Endometrial microvascular endothelial cells (primary cell): ENCODE results near the gene UBE2V1. TPM values are rescaled to one million over a fixed set of nuclear protein-coding genes. Genes with fewer than 3 reads are reported as not detected.
"Not testable (repeated sequence)": the region's sequence is repeated elsewhere in the genome, so short reads cannot be mapped to it uniquely, and the experiment has no call there.

Source experiments
- in situ Hi-C: cut with HindIII; loops from 2 replicates; pipeline ENCODE4 v1.10.0; 2017; ENCODE audit warnings: low sequenced_read_pairs, low pct_unique_long_range_greater_than_20kb; ENCODE audit errors: inconsistent ontology term
- total RNA-seq: library from RNA; depleted of rRNA; stranded (reverse); fragments of >200 nt; gene quantifications from one replicate; pipeline ENCODE4 v1.2.3, GENCODE V29; 2015; ENCODE audit errors: inconsistent ontology term

UBE2V1 gene
- 69.7 TPM for total RNA-seq

DNA sequence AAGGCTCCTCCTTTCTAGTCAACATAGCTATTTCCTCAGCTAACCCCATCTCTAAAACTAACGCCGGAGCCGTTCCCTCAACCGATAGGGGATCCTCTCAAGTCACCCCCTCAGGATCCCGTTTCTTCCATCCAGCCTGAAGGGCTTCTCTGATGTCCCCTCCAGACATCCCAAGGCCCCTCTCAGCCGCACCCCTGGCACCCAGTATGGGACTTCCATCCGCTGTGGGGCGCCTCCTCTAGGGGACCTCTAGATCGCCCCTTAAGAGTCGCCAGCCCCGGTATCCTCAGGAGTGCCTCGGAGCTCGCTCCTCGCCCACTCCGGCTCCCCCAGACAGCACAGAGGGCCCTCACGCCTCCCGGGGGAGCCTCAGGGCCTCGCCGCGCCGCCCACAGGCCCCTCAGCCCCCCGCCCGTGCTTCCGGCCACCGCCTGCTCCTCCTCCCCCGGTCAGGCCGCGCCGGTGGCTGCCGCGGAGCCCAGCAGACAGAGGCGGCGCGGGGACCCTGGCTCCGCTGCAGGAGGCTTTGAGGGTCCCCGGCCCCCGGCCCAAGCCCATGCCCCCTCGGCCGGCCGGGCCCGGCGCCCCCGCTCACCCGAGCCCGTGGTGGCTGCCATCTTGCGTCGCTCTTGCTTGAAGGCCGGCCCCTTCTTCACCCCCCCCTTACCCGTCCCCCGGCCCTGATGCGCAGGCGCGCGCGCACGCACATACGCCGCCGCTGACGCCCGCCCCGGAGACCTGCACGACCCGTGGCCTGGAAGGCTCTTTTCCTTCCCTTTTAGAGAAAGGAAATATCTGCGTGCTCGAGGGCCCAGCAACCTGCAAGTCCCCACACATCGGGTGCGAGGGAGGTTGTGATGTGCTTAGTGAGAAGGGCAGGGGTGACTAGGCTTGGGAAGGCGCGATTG is at the start of gene UBE2V1:
Gene UBE2V1, minus strand, starts transcription at position 639 of the 908 bp plus-strand sequence. Its CDS starts 22 bp downstream, at position 617.
- in situ Hi-C loops, result no loop called here

DNA sequence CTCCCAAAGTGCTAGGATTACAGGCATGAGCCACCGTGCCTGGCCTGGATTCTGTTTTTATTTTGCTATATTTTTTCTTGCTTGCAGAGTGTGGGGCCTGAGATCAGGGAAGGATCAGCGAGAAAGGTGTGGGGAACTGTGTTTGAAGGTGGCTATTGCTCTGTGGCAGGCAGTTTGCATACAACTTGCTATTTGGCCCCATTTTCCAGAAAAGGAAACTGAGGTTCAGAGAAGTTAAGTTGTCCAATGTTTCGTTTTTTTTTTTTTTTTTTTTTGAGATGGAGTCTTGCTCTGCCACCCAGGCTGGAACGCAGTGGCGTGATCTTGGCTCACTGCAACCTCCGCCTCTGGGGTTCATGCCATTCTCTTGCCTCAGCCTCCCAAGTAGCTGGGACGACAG is 48.5 kb upstream of the UBE2V1 start:
- in situ Hi-C loops, result not testable (repeated sequence)

DNA sequence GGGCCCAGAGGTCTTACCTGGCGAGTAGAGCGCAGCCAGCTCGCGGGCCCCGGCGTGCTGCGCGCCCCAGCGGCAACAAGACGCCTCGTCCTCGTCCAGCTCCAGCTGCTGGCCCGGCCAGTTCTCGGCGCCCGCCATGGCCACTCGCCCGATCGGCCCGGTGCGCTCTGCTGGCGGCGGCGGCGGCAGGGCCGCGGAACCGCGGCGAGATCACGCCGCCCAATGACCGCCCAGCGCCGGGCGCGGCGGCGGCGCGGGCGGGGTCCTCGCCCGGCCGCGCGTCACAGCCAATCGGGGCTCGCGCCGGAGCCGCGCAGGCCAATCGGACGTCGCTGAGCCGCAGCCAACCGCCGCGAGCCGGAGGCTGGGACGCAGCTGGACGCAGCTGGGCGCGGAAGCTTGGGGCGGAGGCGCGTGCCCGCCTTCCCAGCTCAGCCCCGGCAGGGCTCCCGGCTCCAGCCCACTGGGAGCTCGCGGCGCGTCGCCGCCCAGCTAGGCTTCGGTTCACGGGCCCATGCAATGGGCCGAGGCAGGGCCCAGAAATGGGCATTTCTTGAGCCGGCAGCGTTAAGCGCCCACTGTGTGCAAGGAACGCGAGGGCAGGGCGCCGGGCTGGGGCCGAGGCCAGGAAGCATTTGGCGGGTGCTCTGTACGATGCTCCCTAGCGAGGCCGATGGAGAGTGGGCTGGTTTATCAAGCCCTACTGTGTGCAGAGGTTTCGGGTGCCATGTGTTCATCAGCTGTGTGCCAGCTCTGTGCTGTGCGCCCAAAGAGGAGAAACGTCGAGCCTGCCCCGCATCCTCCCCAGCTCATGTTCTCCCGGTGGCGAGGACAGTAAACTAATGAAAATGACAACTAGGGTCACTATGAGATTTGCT is 40.8 kb upstream of the UBE2V1 start, which contains the start of gene PEDS1:
Gene PEDS1, minus strand, starts transcription at position 224 of the 878 bp plus-strand sequence. Its CDS starts 86 bp downstream, at position 138.
- in situ Hi-C loops, result no loop called here

DNA sequence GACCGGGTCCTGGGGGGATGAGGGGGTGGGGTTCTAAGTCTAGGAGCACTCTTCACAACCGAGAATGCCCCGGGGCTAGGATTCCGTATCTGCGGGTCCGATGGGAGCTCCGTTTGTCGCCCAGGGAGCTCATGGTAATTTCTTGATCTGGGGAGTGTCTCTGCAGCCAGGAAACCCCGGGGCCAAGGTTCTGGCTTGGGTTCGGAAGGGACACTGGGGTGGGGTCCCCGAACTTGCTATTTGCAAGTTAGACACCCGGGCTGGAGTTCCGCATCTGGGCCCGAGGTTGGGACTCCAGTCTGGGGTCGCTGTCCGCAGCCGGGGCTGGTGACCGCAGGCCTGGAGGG is 40.2 kb upstream of the UBE2V1 start:
- in situ Hi-C loops, result no loop called here

DNA sequence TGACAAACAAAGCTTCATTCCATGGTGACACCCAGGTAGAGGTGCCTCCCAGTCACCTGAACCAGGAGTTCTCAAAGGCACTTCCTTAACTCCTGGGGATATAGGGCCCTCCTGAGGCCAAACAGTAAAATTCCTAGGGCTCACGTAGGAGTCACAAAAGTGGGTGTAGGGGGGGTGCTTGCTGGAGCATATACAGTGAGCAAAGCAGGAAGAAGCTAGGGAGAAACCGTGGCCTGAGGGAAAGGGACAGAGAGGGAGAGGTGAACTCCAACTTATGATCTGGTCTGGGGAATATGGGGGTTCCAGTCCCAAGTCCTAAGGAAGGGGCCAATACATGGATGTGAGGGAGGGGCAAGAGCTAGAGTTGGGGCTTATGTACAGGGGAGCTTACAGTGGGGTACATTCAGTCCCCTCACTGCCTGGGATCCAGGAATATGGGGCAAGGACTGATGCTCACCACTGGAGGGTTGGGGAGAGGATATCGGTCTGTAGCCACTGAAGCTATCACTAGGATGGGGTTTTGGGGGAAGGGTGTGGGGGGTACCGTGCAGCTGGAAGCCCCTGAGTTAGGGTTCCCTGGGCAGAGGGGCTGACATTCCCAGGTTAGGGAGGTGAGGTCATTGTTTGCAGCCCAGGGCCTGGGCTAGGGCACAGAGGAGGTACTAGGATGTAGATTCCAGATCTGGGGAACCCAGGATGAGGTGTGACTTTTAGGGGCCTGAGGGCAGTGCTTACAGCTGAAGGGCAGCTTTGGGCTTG is 39.6 kb upstream of the UBE2V1 start:
- in situ Hi-C loops, result no loop called here

DNA sequence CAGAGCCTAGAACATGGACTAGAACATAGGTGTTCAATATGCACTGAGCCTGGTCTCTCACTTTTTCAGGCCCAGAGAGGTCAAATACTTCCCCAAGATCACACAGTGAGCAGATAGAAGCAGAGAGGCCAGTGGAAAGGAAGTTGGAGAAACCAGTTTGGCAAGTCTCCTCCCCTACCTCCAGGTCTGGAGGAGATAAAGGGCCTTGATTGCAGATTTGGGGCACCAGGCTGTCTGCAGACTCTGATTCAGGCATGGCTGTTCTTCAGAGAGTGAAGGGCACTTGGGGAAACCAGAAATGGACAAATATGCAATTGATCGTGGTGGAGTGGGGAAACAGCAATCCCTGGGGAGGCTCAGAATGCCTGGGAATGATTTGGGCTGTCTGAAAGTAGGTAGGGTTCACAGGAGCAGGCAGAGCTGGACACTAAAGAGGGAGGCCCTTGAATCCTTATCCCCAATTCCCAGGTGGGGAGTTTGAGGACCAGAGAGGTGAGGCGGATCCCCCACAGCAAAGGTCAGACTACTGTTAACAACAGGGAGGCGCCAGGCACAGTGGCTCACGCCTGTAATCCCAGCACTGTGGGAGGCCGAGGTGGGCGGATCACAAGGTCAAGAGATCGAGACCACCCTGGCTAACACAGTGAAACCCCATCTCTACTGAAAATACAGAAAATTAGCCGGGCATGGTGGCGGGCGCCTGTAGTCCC is 38.2 kb upstream of the UBE2V1 start:
- in situ Hi-C loops, result no loop called here

DNA sequence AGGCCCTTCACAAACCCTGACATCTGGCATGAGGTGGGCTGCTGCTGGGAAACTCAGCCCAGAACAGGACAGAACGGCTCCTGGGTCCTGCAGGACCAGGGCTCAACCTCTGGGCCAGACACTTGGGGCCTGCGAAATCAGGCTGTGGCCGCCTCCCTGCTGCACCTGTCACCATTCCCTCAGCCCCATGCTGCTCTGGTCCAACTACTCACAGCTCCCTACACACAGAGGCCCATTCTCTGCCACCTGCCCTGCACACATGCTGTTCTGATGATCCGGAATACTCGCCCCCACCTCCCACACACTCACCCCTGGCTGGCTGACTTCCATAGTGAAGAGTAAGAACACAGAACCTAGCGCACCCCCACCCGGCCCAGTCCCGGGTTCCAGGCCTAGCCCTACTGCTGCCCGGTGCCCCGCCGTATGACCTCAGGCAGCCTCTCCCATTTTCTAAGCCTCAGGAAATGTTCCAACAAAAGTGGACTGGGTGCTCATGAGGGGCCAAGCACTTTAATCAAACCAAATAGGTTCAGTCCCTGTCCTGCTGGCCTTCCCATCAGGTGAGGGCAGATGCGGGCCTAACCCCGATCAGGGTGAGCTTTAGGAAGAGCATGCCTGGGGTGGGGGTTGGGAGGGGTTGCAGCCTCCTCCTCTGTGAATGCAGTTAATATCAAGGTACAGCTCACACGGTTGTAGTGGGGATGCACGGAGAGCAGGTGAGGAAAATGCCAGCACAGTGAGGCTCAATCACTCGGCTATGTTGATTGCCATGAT is 36.7 kb upstream of the UBE2V1 start:
- in situ Hi-C loops, result no loop called here

DNA sequence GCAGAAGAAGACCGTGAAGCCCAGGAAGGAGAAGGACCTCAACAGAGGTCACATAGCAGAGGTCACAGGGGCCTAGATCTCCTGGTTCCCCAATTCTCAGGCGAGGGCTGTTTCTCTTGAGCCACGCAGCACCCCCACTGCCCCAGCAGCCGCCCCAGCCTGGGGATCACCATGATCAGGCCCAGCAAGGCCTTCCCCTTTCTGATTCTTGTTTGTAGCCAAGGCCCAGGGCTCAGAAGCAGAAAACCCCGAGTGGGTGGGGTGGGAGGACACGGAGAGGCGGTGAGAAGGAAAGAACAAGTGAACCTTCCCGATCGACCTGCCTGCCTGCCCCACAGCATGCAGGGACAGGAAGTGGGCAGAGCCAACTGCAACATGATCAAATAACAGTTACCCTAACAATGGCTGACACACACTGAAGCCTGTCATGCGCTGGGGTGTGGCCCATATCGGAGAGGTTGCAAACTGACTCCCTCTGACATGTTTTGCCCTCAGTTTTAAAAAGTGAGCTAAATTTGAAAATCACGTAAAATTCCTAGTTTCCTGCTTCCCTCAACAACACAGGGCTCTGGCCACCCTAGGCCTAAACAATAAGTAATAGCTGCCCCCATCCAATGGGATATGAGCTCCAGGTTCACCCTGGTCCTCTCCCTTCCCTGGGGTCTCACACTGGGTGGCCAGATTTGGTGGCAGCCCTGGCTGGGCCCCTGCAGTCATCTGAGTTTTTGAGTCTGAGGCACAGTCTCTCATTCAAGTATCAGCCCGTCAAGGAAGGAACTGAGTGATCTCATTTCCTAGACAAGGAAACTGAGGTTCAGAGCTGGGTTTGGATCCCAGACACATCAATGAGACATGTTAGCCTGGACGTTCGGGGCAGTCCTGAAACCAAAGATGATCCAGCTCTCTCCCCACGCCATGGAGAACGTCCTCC is 34.0 kb upstream of the UBE2V1 start:
- in situ Hi-C loops, result no loop called here

DNA sequence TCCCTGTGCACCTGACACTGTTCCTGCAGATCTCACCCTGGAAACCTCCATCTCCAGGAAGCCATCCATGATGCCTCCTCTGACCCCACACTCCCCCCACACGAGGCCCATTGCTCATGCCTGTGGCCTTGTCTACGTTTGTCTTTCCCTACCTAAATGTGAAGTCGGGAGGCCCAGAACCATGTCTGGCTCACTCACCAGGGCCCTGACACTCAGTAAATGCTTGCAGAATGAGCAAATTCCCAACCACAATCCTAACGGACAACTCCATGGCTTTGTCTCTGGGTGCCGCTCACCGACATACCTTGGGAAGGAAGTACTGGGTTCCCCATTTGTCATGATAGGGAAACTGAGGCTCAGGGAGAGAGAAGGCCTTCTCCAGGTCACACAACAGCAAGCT is 33.3 kb upstream of the UBE2V1 start:
- in situ Hi-C loops, result no loop called here

DNA sequence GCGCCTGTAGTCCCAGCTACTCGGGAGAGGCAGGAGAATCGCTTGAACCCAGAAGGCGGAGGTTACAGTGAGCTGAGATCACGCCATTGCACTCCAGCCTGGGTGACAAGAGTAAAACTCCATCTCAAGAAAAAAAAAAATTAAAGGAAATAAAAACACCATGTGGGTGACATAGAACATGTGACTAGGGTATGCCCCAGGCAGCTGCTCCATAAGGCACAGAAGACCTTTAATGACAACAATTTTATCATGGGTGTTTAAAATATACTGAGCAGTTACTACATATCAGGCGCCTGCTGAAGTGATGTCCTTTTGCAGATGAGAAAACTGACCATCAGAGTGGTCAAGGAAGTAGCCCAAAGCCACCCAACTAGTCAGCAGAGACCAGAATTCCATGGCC is 32.6 kb upstream of the UBE2V1 start:
- in situ Hi-C loops, result no loop called here

DNA sequence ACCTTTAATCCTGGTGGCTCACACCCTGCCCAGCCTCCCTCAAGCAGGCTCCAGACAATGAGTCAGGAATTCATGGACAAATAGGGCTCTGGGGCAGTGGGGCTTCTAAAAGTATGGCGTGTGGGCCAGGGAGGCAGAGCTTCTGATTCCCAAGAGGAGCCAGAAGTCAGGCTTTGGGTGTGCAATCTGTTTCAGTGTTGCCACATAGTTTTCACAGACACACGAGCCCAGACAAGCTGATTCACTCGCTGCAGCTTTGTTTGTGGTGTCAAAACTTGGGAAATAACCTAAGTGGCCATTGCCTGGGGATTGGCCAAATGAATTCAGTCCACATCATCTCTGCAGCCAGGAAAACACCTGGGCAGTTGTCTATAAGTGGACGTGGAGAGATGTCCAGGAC is 31.4 kb upstream of the UBE2V1 start:
- in situ Hi-C loops, result no loop called here

DNA sequence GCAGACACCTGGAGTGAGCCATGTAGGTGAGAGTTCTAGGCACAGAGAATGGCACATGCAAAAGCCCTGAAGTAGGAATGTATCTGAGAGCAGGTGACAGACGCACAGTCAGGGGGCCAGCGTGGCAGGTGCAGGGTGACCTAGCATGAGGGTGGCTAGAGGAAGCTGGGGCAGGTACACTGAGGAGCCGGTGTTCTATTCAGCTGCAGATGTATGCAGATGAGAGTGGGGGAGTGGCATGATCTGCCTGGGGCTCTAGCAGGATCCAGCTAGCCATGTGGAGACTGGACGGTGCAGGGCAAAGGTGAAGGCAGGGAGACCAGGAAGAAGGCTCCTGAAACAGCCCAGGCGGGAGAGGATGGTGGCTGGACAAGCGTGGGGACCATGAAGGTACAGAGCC is 29.9 kb upstream of the UBE2V1 start:
- in situ Hi-C loops, result no loop called here

DNA sequence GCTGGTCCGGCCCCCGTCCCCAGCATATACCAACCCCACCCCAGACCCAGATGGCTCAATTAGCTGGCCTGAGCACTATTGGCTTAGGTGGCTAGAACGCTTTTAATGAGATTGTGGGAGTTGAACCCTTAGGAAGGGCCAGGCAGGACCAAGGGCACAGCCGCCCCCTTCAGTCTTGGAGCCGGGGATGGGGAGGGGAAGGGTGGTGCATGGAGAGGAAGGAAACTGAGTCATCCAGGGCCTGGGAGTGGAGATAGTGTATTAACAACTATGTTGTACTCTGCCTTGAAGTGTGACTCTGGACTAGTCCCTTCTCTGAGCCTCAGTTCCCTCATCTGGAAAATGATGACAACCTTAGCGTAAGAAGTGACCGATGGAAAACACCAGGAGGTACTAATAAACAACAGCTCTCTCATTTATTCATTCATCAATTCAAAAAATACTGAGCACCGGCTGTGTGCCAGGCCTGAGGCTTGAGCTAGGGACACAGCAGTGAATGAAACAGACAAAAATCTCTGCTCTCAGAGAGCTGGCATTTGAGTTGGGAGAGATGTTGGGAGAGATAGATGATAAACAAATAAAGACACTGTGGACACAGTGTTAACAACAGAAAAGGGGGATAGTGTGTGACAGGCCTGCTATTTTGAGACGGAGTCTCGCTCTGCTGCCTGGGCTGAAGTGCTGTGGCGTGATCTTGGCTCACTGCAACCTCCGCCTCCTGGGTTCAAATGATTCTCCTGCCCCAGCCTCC is 29.0 kb upstream of the UBE2V1 start:
- in situ Hi-C loops, result no loop called here

DNA sequence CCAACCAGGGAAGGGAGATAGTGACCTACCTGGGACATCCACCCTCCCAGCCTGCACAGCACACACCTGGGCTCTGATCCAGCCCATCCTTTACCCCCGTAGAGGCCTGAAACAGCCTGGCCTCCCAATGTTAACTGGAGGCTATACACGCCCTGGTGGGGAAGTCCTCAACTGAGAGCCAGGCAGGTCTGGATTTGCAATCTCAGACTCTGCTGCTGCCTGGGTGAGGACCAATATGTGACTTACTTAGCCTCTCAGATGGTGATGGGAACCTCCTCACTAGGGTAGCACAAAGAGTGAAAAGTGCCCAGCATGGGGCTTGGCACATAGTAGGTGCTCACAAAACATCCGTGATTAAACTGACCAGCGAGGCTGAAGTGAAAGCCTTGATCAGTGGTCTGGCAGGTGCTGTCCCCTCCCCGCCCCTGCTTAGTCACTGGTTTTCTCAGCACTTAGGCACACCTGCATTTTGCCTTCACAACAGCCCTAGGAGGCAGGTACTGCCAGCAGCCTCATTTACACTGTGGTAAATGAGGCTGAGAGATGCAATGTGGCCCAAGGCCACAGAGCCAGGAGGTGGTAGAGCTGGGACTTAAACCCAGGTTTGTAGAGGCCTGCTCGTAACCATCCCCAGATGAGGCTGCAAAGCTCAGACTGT is 28.2 kb upstream of the UBE2V1 start:
- in situ Hi-C loops, result no loop called here

DNA sequence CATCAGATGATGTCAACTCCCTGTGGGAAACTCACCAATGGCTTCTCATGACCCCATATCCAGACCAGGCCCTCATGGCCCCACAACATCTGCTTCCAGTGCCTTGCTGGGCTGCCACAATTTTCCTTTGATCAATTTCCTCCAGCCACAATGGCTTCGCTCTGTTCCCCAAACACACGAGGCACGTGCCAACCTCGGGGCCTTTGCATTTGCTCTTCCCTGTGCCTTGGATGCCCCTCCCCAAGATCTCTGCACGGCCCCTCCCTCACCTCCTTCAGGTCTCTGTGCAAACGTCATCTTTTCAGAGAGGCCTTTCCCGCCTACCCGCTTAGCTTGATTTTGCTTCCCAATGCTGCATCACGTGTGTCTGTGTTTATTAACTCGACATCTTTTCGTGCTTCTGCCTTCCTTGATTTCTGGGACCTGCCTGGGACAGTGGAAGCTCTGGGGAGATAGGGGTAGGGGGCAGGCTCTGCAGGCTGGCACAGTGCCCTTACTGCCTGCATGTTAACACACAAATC is 27.4 kb upstream of the UBE2V1 start:
- in situ Hi-C loops, result no loop called here
